Keratinocyte (primary cell): ENCODE measurements around the gene MIEF2. TPM values are rescaled to one million over a fixed set of nuclear protein-coding genes. Genes with fewer than 3 reads are reported as not detected.

Source experiments
- DNase-seq: peaks from one replicate; pipeline ENCODE4 v3.0.0-alpha.2; 2011; ENCODE audit warnings: low read depth, missing footprints, low spot score
- FAIRE-seq: peaks from 2 replicates; lab custom pipeline; 2011; peaks lifted over from hg19 to GRCh38; lab: Jason Lieb, UNC
- H2AFZ ChIP-seq: 2 replicates; pipeline ENCODE4 v1.6.0; 2012; ENCODE audit warnings: low read length, control low read depth, inconsistent platforms; ENCODE audit not compliant: control insufficient read depth
- H3K27ac ChIP-seq: 2 replicates; pipeline ENCODE4 v1.5.1; 2011; ENCODE audit warnings: low read length; ENCODE audit not compliant: control insufficient read depth, insufficient read depth
- H3K27me3 ChIP-seq: 3 replicates; pipeline ENCODE4 v1.6.0; 2011; ENCODE audit warnings: low read length; ENCODE audit not compliant: control insufficient read depth, insufficient read depth; ENCODE audit errors: extremely low read depth
- H3K36me3 ChIP-seq, 2 experiments: 2 replicates in 1 of 2; 3 replicates in 1 of 2; pipeline ENCODE4 v1.5.1; 2011; ENCODE audit warnings: low read length in 2 of 2, mild to moderate bottlenecking in 1 of 2; ENCODE audit not compliant: control insufficient read depth in 2 of 2, insufficient read depth in 2 of 2; ENCODE audit errors: extremely low read depth in 1 of 2
- H3K4me1 ChIP-seq: 3 replicates; pipeline ENCODE4 v1.5.1; 2011; ENCODE audit warnings: low read length; ENCODE audit not compliant: control insufficient read depth, insufficient read depth; ENCODE audit errors: extremely low read depth
- H3K4me2 ChIP-seq: 3 replicates; pipeline ENCODE4 v1.6.0; 2011; ENCODE audit warnings: low read depth, low read length; ENCODE audit not compliant: control insufficient read depth, insufficient read depth; ENCODE audit errors: extremely low read depth
- H3K4me3 ChIP-seq, 3 experiments: fragments of 200-600 bp in 1 of 3; sonication (generic) in 1 of 3; 2 replicates in 2 of 3; 3 replicates in 1 of 3; pipeline ENCODE4 v1.5.1; 2011 to 2016; ENCODE audit warnings: low read length in 3 of 3, mild to moderate bottlenecking in 3 of 3, control low read depth in 2 of 3, inconsistent platforms in 1 of 3, low read depth in 1 of 3, mixed read lengths in 1 of 3, mixed run types in 1 of 3, moderate library complexity in 1 of 3; ENCODE audit not compliant: control insufficient read depth in 2 of 3, insufficient read depth in 2 of 3; ENCODE audit errors: extremely low read depth in 1 of 3
- H3K79me2 ChIP-seq: 2 replicates; pipeline ENCODE4 v1.6.0; 2012; ENCODE audit warnings: low read length; ENCODE audit not compliant: control insufficient read depth, insufficient read depth
- H3K9ac ChIP-seq: 3 replicates; pipeline ENCODE4 v1.6.0; 2011; ENCODE audit warnings: low read length; ENCODE audit not compliant: control insufficient read depth, insufficient read depth; ENCODE audit errors: extremely low read depth
- H3K9me1 ChIP-seq: 3 replicates; pipeline ENCODE4 v1.6.0; 2011; ENCODE audit warnings: low read length; ENCODE audit not compliant: control insufficient read depth, insufficient read depth; ENCODE audit errors: extremely low read depth
- H3K9me3 ChIP-seq: 2 replicates; pipeline ENCODE4 v1.5.1; 2012; ENCODE audit warnings: low read depth, low read length; ENCODE audit not compliant: control insufficient read depth
- H4K20me1 ChIP-seq: 3 replicates; pipeline ENCODE4 v1.6.0; 2011; ENCODE audit warnings: low read length; ENCODE audit not compliant: control insufficient read depth, insufficient read depth; ENCODE audit errors: extremely low read depth
- CTCF ChIP-seq, 3 experiments: IDR thresholded peaks in 1 of 3; conservative IDR thresholded peaks in 1 of 3; optimal IDR thresholded peaks in 1 of 3; 2 replicates in 2 of 3; 3 replicates in 1 of 3; pipeline versions ENCODE3 to v1.5.1; 2011; ENCODE audit warnings: low read length in 3 of 3, mild to moderate bottlenecking in 3 of 3, moderate library complexity in 2 of 3, control low read depth in 1 of 3, inconsistent platforms in 1 of 3; ENCODE audit not compliant: insufficient read depth in 2 of 3; ENCODE audit errors: extremely low read depth in 1 of 3
- EZH2 ChIP-seq: IDR thresholded peaks from one replicate; pipeline ENCODE4 v1.6.1; 2012; ENCODE audit warnings: inconsistent platforms, mild to moderate bottlenecking, low read length, moderate library complexity
- dilution Hi-C: fragments of 300-500 bp; cut with MboI; formaldehyde crosslinking; loops from one replicate; pipeline ENCODE4 v1.7.0; 2020; ENCODE audit warnings: low sequenced_read_pairs; ENCODE audit not compliant: extremely low pct_ligation_motif_present
- polyA plus RNA-seq, 5 experiments: library from polyadenylated mRNA; depleted of rRNA in 3 of 5; stranded (reverse) in 3 of 5; stranded (forward) in 1 of 5; unstranded in 1 of 5; fragments of >200 nt; gene quantifications; 1 replicate in 1 of 5; 2 replicates in 3 of 5; 3 replicates in 1 of 5; pipeline versions ENCODE4 v1.2.1 to v1.2.3, GENCODE V29; 2011 to 2012; ENCODE audit warnings: missing spikeins in 2 of 5, low read depth in 1 of 5, low replicate concordance in 1 of 5

MIEF2 gene
- polyA plus RNA-seq, 1 donor (not counting 4 experiments of a cell fraction or from before 2014, with no cell fraction given) = 7.9 TPM

GRCh38 chr17:18229771-18230170, 30.7 kb upstream of the MIEF2 start:
- Histone ChIP-seq H3K9ac (no peak overlapping the region), H3K79me2 (peaks cover 37% of the 10 kb centered on the region), H3K9me3 (no peaks in the 10 kb centered on the region), H3K27me3 (no peaks in the 10 kb centered on the region), H3K27ac (no peak overlapping the region), H3K4me2 (no peak overlapping the region), H2AFZ (no peak overlapping the region), H3K9me1 (peaks cover 2% of the 10 kb centered on the region), H3K4me3 (no peak overlapping the region), H3K4me1 (peaks cover 8% of the 10 kb centered on the region), H3K36me3 (peaks cover 14 to 18% of the 10 kb centered on the region in 2 experiments), H4K20me1 (no peaks in the 10 kb centered on the region)
- dilution Hi-C loops = no loop called here
- FAIRE-seq = no peak
- no peak for DNase-seq
- no peak for TF ChIP-seq CTCF (optimal IDR thresholded peaks at IDR 0.05 in 1 of 3, IDR thresholded peaks at IDR 0.05 in 1 of 3, conservative IDR thresholded peaks at IDR 0.05 in 1 of 3; ENCODE audit: extremely low read depth in 1 of 3, insufficient read depth in 2 of 3, low read length in 3 of 3)
- no peak for TF ChIP-seq EZH2

GRCh38 chr17:18230288-18231141, 29.9 kb upstream of the MIEF2 start:
- no peak overlapping the region for H3K4me2 ChIP-seq
- no peak overlapping the region for H3K9ac ChIP-seq
- H3K36me3 ChIP-seq = peaks cover 16 to 20% of the 10 kb centered on the region in 2 experiments
- no peak overlapping the region for H2AFZ ChIP-seq
- peaks cover 37% of the 10 kb centered on the region for H3K79me2 ChIP-seq
- H3K4me3 ChIP-seq = no peak overlapping the region
- peaks cover 11% of the 10 kb centered on the region for H3K4me1 ChIP-seq
- FAIRE-seq = no peak
- H4K20me1 ChIP-seq = no peaks in the 10 kb centered on the region
- TF ChIP-seq CTCF (optimal IDR thresholded peaks at IDR 0.05 in 1 of 3, IDR thresholded peaks at IDR 0.05 in 1 of 3, conservative IDR thresholded peaks at IDR 0.05 in 1 of 3; ENCODE audit: extremely low read depth in 1 of 3, insufficient read depth in 2 of 3, low read length in 3 of 3) (no peak), EZH2 (no peak)
- H3K27me3 ChIP-seq = no peaks in the 10 kb centered on the region
- H3K9me3 ChIP-seq = no peaks in the 10 kb centered on the region
- no peaks in the 10 kb centered on the region for H3K9me1 ChIP-seq
- no peak overlapping the region for H3K27ac ChIP-seq
- dilution Hi-C loops = no loop called here
- no peak for DNase-seq
